ENCODE data around the gene APCDD1L. TPM values are rescaled to one million over a fixed set of nuclear protein-coding genes. Genes with fewer than 3 reads are reported as not detected.

APCDD1L gene
- total RNA-seq, 2 experiments from 2014 or later: not detected

- Mint-ChIP-seq H3K4me1 (ENCODE audit: low read depth) (no peaks in the 10 kb centered on the region), H3K4me3 (no peak overlapping the region), H3K27ac (no peak overlapping the region), H3K9me3 (no peaks in the 10 kb centered on the region), H3K27me3 (peaks cover 5% of the 10 kb centered on the region), H3K36me3 (ENCODE audit: low read depth) (no peaks in the 10 kb centered on the region)
- no peak overlapping the region for H3K27ac ChIP-seq (ENCODE audit: low read depth in 1 of 2, low read length in 2 of 2)
- H3K36me3 ChIP-seq (ENCODE audit: insufficient read depth, low read length): no peaks in the 10 kb centered on the region
- no peaks in the 10 kb centered on the region for H3K27me3 ChIP-seq (ENCODE audit: control insufficient read depth in 1 of 2, insufficient read depth in 2 of 2, low read length in 2 of 2)
- no peak for DNase-seq
- H3K4me1 ChIP-seq (ENCODE audit: insufficient read depth, low read length): no peaks in the 10 kb centered on the region
- H3K4me3 ChIP-seq (ENCODE audit: low read length): no peak overlapping the region
- CTCF ChIA-PET: no interaction called here
- ATAC-seq (ENCODE audit: poor library complexity): no peak
- TF ChIP-seq CTCF (IDR thresholded peaks at IDR 0.05): no peak
- intact Hi-C loops (cut with DNase I, micrococcal nuclease): no loop called here
- H3K9me3 ChIP-seq (ENCODE audit: control insufficient read depth in 1 of 2, insufficient read depth in 1 of 2, low read length in 2 of 2): no peaks in the 10 kb centered on the region
- POLR2A ChIA-PET: no interaction called here
Observed at GRCh38 chr20:58494923-58495622, 20.1 kb downstream of the APCDD1L start.

- peaks cover 3% of the 10 kb centered on the region for H3K27me3 Mint-ChIP-seq
- ChIA-PET CTCF (no interaction called here), POLR2A (no interaction called here)
- intact Hi-C loops (cut with DNase I, micrococcal nuclease): no loop called here
- no peak for TF ChIP-seq CTCF (IDR thresholded peaks at IDR 0.05)
- Histone ChIP-seq H3K4me1 (ENCODE audit: insufficient read depth, low read length) (no peaks in the 10 kb centered on the region), H3K27ac (ENCODE audit: low read depth in 1 of 2, low read length in 2 of 2) (no peak overlapping the region), H3K4me3 (ENCODE audit: low read length) (no peak overlapping the region), H3K36me3 (ENCODE audit: insufficient read depth, low read length) (no peaks in the 10 kb centered on the region), H3K9me3 (ENCODE audit: control insufficient read depth in 1 of 2, insufficient read depth in 1 of 2, low read length in 2 of 2) (peaks cover 5 to 6% of the 10 kb centered on the region in 2 experiments), H3K27me3 (ENCODE audit: control insufficient read depth in 1 of 2, insufficient read depth in 2 of 2, low read length in 2 of 2) (no peaks in the 10 kb centered on the region)
- no peaks in the 10 kb centered on the region for H3K36me3 Mint-ChIP-seq (ENCODE audit: low read depth)
- no peaks in the 10 kb centered on the region for H3K4me1 Mint-ChIP-seq (ENCODE audit: low read depth)
- DNase-seq (no peak), ATAC-seq (ENCODE audit: poor library complexity) (no peak)
- no peaks in the 10 kb centered on the region for H3K9me3 Mint-ChIP-seq
- H3K27ac Mint-ChIP-seq: no peak overlapping the region
- no peak overlapping the region for H3K4me3 Mint-ChIP-seq
Observed at GRCh38 chr20:58492795-58493524, 22.2 kb downstream of the APCDD1L start.

- H3K4me1 ChIP-seq (ENCODE audit: insufficient read depth, low read length): no peaks in the 10 kb centered on the region
- ChIA-PET POLR2A (no interaction called here), CTCF (no interaction called here)
- Mint-ChIP-seq H3K27ac (no peak overlapping the region), H3K9me3 (no peaks in the 10 kb centered on the region), H3K36me3 (ENCODE audit: low read depth) (no peaks in the 10 kb centered on the region), H3K4me3 (no peak overlapping the region), H3K4me1 (ENCODE audit: low read depth) (no peaks in the 10 kb centered on the region), H3K27me3 (peaks cover 8% of the 10 kb centered on the region)
- H3K4me3 ChIP-seq (ENCODE audit: low read length): no peak overlapping the region
- no peak overlapping the region for H3K27ac ChIP-seq (ENCODE audit: low read depth in 1 of 2, low read length in 2 of 2)
- ATAC-seq (ENCODE audit: poor library complexity): no peak
- peaks cover 5 to 13% of the 10 kb centered on the region in 2 experiments for H3K9me3 ChIP-seq (ENCODE audit: control insufficient read depth in 1 of 2, insufficient read depth in 1 of 2, low read length in 2 of 2)
- intact Hi-C loops (cut with DNase I, micrococcal nuclease): no loop called here
- H3K36me3 ChIP-seq (ENCODE audit: insufficient read depth, low read length): no peaks in the 10 kb centered on the region
- no peak for DNase-seq
- no peaks in the 10 kb centered on the region for H3K27me3 ChIP-seq (ENCODE audit: control insufficient read depth in 1 of 2, insufficient read depth in 2 of 2, low read length in 2 of 2)
- no peak for TF ChIP-seq CTCF (IDR thresholded peaks at IDR 0.05)
Observed at GRCh38 chr20:58492074-58492718, 23.0 kb downstream of the APCDD1L start.

Measured in CD4-positive, alpha-beta T cell (primary cell).